OCI-LY3 (cell line): ENCODE measurements around the gene IL1RN.
A peak's percentile ranks its signal among the peaks of the same experiment; 100 is the strongest.

Experiments used
- H2AFZ ChIP-seq: fragments of 200-600, 300-600 bp; shearing (Covaris generic); 2 replicates; pipeline ENCODE4 v1.6.0; 2014; ENCODE audit warnings: antibody characterized with exemption, low read depth, low read length
- H3K27ac ChIP-seq: fragments of 200-600, 300-600 bp; sonication (generic); 2 replicates; pipeline ENCODE4 v1.5.1; 2014; ENCODE audit warnings: mild to moderate bottlenecking, low read length, moderate library complexity, mixed read lengths
- H3K27me3 ChIP-seq: fragments of 200-600, 300-600 bp; sonication (generic); 2 replicates; pipeline ENCODE4 v1.6.1; 2014; ENCODE audit warnings: low read depth, low read length, mixed read lengths
- H3K36me3 ChIP-seq: fragments of 200-600, 300-600 bp; sonication (generic); replicated peaks from 2 replicates; pipeline ENCODE3; 2014; ENCODE audit warnings: low read depth, low read length, mixed read lengths
- H3K4me1 ChIP-seq: fragments of 300-600, 200-600 bp; sonication (generic); 2 replicates; pipeline ENCODE4 v1.6.1; 2014; ENCODE audit warnings: low read length, mixed read lengths
- H3K4me2 ChIP-seq: fragments of 200-600, 300-600 bp; sonication (generic); 2 replicates; pipeline ENCODE4 v1.6.1; 2014; ENCODE audit warnings: low read length, mixed read lengths
- H3K4me3 ChIP-seq: fragments of 300-600, 200-600 bp; sonication (generic); 2 replicates; pipeline ENCODE4 v1.5.1; 2014; ENCODE audit warnings: antibody characterized with exemption, mild to moderate bottlenecking, low read length, moderate library complexity
- H3K79me2 ChIP-seq: fragments of 300-600, 200-600 bp; shearing (Covaris generic); 2 replicates; pipeline ENCODE4 v1.6.1; 2014; ENCODE audit warnings: mild to moderate bottlenecking, low read length, mixed read lengths
- H3K9ac ChIP-seq: fragments of 300-600, 200-600 bp; shearing (Covaris generic); 2 replicates; pipeline ENCODE4 v1.6.0; 2014; ENCODE audit warnings: mild to moderate bottlenecking, low read length, moderate library complexity
- H3K9me3 ChIP-seq: fragments of 200-600, 300-600 bp; shearing (Covaris generic); 2 replicates; pipeline ENCODE4 v1.6.1; 2014; ENCODE audit warnings: low read length, mixed read lengths; ENCODE audit not compliant: insufficient read depth
- H4K20me1 ChIP-seq: fragments of 200-600, 300-600 bp; sonication (generic); 2 replicates; pipeline ENCODE4 v1.6.1; 2016; ENCODE audit warnings: low read length, mixed read lengths; ENCODE audit not compliant: insufficient read depth
- CTCF ChIP-seq: fragments of 200-600, 300-600 bp; sonication (generic); IDR thresholded peaks from 2 replicates; pipeline ENCODE4 v1.5.1; 2014; ENCODE audit warnings: antibody characterized with exemption, low read length, low read depth
- EZH2phosphoT487 ChIP-seq: fragments of 200-600 bp; shearing (Covaris generic); IDR thresholded peaks from 2 replicates; pipeline ENCODE4 v1.6.1; 2018; ENCODE audit warnings: antibody characterized with exemption, mixed run types, low read depth

The IL1RN gene

GRCh38 chr2:113135317-113135716 is 7.9 kb downstream of the IL1RN start:
- Histone ChIP-seq H3K4me2 (no peak overlapping the region), H3K27me3 (no peaks in the 10 kb centered on the region), H3K79me2 (no peaks in the 10 kb centered on the region), H3K4me1 (peaks cover 8% of the 10 kb centered on the region), H3K9ac (no peak overlapping the region), H3K4me3 (no peak overlapping the region), H4K20me1 (no peaks in the 10 kb centered on the region), H3K27ac (no peak overlapping the region), H3K9me3 (no peaks in the 10 kb centered on the region), H2AFZ (no peak overlapping the region), H3K36me3 (no peaks in the 10 kb centered on the region)
- no peak for TF ChIP-seq EZH2phosphoT487
- no peak for TF ChIP-seq CTCF

- Histone ChIP-seq H3K4me2 (no peak overlapping the region), H3K4me3 (no peak overlapping the region), H3K4me1 (peaks cover 8% of the 10 kb centered on the region), H2AFZ (no peak overlapping the region), H3K79me2 (no peaks in the 10 kb centered on the region), H4K20me1 (no peaks in the 10 kb centered on the region), H3K9ac (no peak overlapping the region), H3K9me3 (no peaks in the 10 kb centered on the region), H3K27ac (no peak overlapping the region), H3K36me3 (no peaks in the 10 kb centered on the region), H3K27me3 (no peaks in the 10 kb centered on the region)
- TF ChIP-seq EZH2phosphoT487 (no peak), CTCF (peak; percentile 78)
These were observed 9.7 kb downstream of the IL1RN start for GRCh38 chr2:113136828-113137775.

- Histone ChIP-seq H3K36me3 (no peaks in the 10 kb centered on the region), H3K9ac (no peak overlapping the region), H3K27ac (no peak overlapping the region), H3K4me1 (peaks cover 8% of the 10 kb centered on the region), H4K20me1 (no peaks in the 10 kb centered on the region), H3K27me3 (no peaks in the 10 kb centered on the region), H3K79me2 (no peaks in the 10 kb centered on the region), H3K4me2 (no peak overlapping the region), H2AFZ (no peak overlapping the region; the same call in 1 of the 2 replicates), H3K9me3 (no peaks in the 10 kb centered on the region), H3K4me3 (no peak overlapping the region)
- no peak for TF ChIP-seq EZH2phosphoT487
- no peak for TF ChIP-seq CTCF
These were observed 10.4 kb downstream of the IL1RN start for GRCh38 chr2:113137827-113138226.

- Histone ChIP-seq H3K4me2 (peak overlapping the region; percentile 74), H4K20me1 (no peaks in the 10 kb centered on the region), H3K27ac (no peak overlapping the region), H3K4me3 (peak overlapping the region; percentile 64), H3K27me3 (no peaks in the 10 kb centered on the region), H2AFZ (peak overlapping the region; percentile 86), H3K4me1 (peaks cover 8% of the 10 kb centered on the region), H3K79me2 (no peaks in the 10 kb centered on the region), H3K9ac (peak overlapping the region; percentile 46), H3K9me3 (no peaks in the 10 kb centered on the region), H3K36me3 (no peaks in the 10 kb centered on the region)
- TF ChIP-seq EZH2phosphoT487 (no peak), CTCF (peak; percentile 77)
These were observed 11.3 kb downstream of the IL1RN start for GRCh38 chr2:113138428-113139322.
